Thymus (tissue), 14 donors: Measurements from ENCODE around the gene MRPL55. TPM values are rescaled to one million over a fixed set of nuclear protein-coding genes. Genes with fewer than 3 reads are reported as not detected.

Source experiments
- DNase-seq, 9 donors: peaks; one replicate each; pipeline ENCODE4 v3.0.0-alpha.2; 2013; ENCODE audit warnings: low spot score in 9 of 9, low read depth in 6 of 9, missing footprints in 1 of 9
- H3K27ac ChIP-seq, 2 donors: one replicate each; pipeline ENCODE4 v1.5.1; 2013; ENCODE audit warnings: control low read depth in 1 of 2, low read depth in 1 of 2, low read length in 1 of 2, mild to moderate bottlenecking in 1 of 2, moderate library complexity in 1 of 2
- H3K27me3 ChIP-seq, 2 donors: one replicate each; pipeline ENCODE4 v1.5.1; 2013; ENCODE audit warnings: low read length in 1 of 2; ENCODE audit not compliant: control insufficient read depth in 2 of 2, insufficient read depth in 1 of 2
- H3K36me3 ChIP-seq, 2 donors: one replicate each; pipeline ENCODE4 v1.5.1; 2013; ENCODE audit warnings: low read length in 1 of 2, mild to moderate bottlenecking in 1 of 2, moderate library complexity in 1 of 2; ENCODE audit not compliant: control insufficient read depth in 2 of 2, insufficient read depth in 2 of 2
- H3K4me1 ChIP-seq, 2 donors: one replicate each; pipeline ENCODE4 v1.5.1; 2013; ENCODE audit warnings: low read length in 2 of 2; ENCODE audit not compliant: control insufficient read depth in 2 of 2, insufficient read depth in 2 of 2
- H3K4me3 ChIP-seq, 2 donors: one replicate each; pipeline ENCODE4 v1.5.1; 2013; ENCODE audit warnings: low read length in 2 of 2, control low read depth in 1 of 2, mild to moderate bottlenecking in 1 of 2
- H3K9me3 ChIP-seq, 2 donors: one replicate each; pipeline ENCODE4 v1.5.1; 2013; ENCODE audit warnings: low read length in 1 of 2, mild to moderate bottlenecking in 1 of 2; ENCODE audit not compliant: control insufficient read depth in 2 of 2, insufficient read depth in 1 of 2
- WGBS: extraction: QIAGEN DNeasy Blood & Tissue Kit; methylation state at CpG from one replicate; pipeline ENCODE4 v1.1.7; 2013; 5-methylcytosine and 5-hydroxymethylcytosine counted together
- long read RNA-seq, 10 donors: transcript quantifications; one replicate each; lab custom pipeline, GENCODE V29; 2026
- polyA plus RNA-seq: library from polyadenylated mRNA; stranded (reverse); fragments of 200-250 nt; gene quantifications from one replicate; pipeline ENCODE4 v1.2.3, GENCODE V29; 2013
- total RNA-seq: library from RNA; stranded (reverse); fragments of 120-200 nt; gene quantifications from one replicate; pipeline ENCODE4 v1.2.4, GENCODE V29; 2013
- donor health status: healthy.

MRPL55 gene
- total RNA-seq = 58.5 TPM
- polyA plus RNA-seq = 96.7 TPM
- long read RNA-seq, donor 1, partial matches to known transcripts = 0 of 2 reads
- long read RNA-seq, donor 1, other reads (novel, unspliced or antisense) = 0 of 2 reads
- long read RNA-seq, donor 2, transcript MRPL55-203 (5 exons, 744 nt) = major isoform, 8 of 33 reads
- long read RNA-seq, donor 2, transcript MRPL55-225 (2 exons, 848 nt) = minor isoform, 6 of 33 reads
- long read RNA-seq, donor 2, transcript MRPL55-201 (5 exons, 632 nt) = major isoform, 8 of 33 reads
- long read RNA-seq, donor 2, transcript MRPL55-204 (4 exons, 661 nt) = minor isoform, 6 of 33 reads
- long read RNA-seq, donor 2, partial matches to known transcripts = 0 of 33 reads
- long read RNA-seq, donor 2, other reads (novel, unspliced or antisense) = 0 of 33 reads
- long read RNA-seq, donor 3, transcript MRPL55-203 (5 exons, 744 nt) = minor isoform, 10 of 56 reads
- long read RNA-seq, donor 3, transcript MRPL55-209 (3 exons, 1,212 nt) = minor isoform, 8 of 56 reads
- long read RNA-seq, donor 3, transcript MRPL55-204 (4 exons, 661 nt) = major isoform, 14 of 56 reads
- long read RNA-seq, donor 3, transcript MRPL55-225 (2 exons, 848 nt) = minor isoform, 7 of 56 reads
- long read RNA-seq, donor 3, partial matches to known transcripts = 0 of 56 reads
- long read RNA-seq, donor 3, other reads (novel, unspliced or antisense) = 0 of 56 reads
- long read RNA-seq, donor 4, partial matches to known transcripts = 0 of 17 reads
- long read RNA-seq, donor 4, other reads (novel, unspliced or antisense) = 0 of 17 reads
- long read RNA-seq, donor 5, transcript MRPL55-204 (4 exons, 661 nt) = minor isoform, 8 of 45 reads
- long read RNA-seq, donor 5, transcript MRPL55-225 (2 exons, 848 nt) = major isoform, 9 of 45 reads
- long read RNA-seq, donor 5, transcript MRPL55-203 (5 exons, 744 nt) = minor isoform, 8 of 45 reads
- long read RNA-seq, donor 5, transcript MRPL55-217 (4 exons, 565 nt) = minor isoform, 7 of 45 reads
- long read RNA-seq, donor 5, partial matches to known transcripts = 0 of 45 reads
- long read RNA-seq, donor 5, other reads (novel, unspliced or antisense) = 0 of 45 reads
- long read RNA-seq, donor 6, partial matches to known transcripts = 0 of 22 reads
- long read RNA-seq, donor 6, other reads (novel, unspliced or antisense) = 0 of 22 reads
- long read RNA-seq, donor 7, transcript MRPL55-203 (5 exons, 744 nt) = minor isoform, 6 of 20 reads
- long read RNA-seq, donor 7, transcript MRPL55-204 (4 exons, 661 nt) = major isoform, 7 of 20 reads
- long read RNA-seq, donor 7, partial matches to known transcripts = 0 of 20 reads
- long read RNA-seq, donor 7, other reads (novel, unspliced or antisense) = 0 of 20 reads
- long read RNA-seq, donor 8, partial matches to known transcripts = 0 of 10 reads
- long read RNA-seq, donor 8, other reads (novel, unspliced or antisense) = 0 of 10 reads
- long read RNA-seq, donor 9, transcript MRPL55-204 (4 exons, 661 nt) = major isoform, 6 of 18 reads
- long read RNA-seq, donor 9, partial matches to known transcripts = 0 of 18 reads
- long read RNA-seq, donor 9, other reads (novel, unspliced or antisense) = 0 of 18 reads
- long read RNA-seq, donor 10, partial matches to known transcripts = 0 of 14 reads
- long read RNA-seq, donor 10, other reads (novel, unspliced or antisense) = 0 of 14 reads

DNA sequence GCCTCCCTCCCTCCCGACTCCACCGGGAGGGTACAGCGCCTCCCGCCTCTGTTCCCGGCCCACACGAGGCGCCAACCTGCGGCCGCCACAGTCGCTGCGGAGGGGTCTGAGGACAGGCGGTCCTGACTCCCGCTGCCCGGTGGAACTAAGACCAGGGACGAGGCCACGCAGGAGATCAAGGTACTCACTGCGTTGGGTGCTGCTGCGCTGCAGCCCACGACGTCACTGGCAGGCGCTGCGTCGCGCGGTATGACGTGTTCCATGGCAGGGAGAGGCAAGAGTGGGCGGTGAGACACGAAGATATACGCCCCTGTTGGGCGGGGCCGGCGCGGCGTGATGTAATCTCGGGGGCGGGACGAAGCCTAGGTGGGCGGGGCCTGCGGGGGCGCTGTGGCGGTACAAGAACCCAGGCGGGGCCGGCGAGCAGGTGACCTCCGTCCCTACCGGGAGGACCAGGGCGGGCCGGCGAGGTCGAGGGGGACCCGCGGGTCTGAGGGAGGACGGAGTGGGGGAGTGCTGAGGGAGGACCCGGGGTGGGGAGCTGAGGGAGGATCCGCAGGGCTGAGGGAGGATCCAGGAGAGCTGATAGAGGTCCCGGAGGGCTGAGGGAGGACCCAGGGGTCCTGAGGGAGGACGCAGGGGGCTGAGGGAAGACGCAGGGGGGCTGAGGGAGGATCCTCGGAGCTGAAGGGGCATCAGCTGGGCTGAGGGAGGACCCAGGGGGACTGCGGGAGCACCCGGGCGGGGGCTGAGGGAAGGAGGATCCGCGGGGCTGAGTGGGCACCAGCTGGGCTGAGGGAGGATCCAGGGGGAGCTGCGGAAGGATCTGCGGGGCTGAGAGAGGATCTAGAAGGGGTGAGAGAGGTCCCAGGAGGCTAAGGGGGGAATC, at the start of gene MRPL55:
MRPL55 (minus strand) TSS at position 227 of the 889 bp plus-strand sequence. CDS start 1,039 bp downstream, outside the sequence.
- WGBS = under 1% methylated on average over 66 of the region's 66 CpGs
- Histone ChIP-seq H3K4me3 (peak within 1 kb of the TSS; percentile 86 to 88), H3K27ac (peak within 1 kb of the TSS; percentile 72 to 90), H3K4me1 (peaks cover 9 to 20% of the 10 kb centered on the region in 2 donors), H3K36me3 (peaks cover 17 to 20% of the 10 kb centered on the region in 2 donors), H3K27me3 (no peaks in the 10 kb centered on the region), H3K9me3 (peaks cover 0 to 3% of the 10 kb centered on the region in 2 donors)
- peak; percentile 91 to 98 (median 96) for DNase-seq

DNA sequence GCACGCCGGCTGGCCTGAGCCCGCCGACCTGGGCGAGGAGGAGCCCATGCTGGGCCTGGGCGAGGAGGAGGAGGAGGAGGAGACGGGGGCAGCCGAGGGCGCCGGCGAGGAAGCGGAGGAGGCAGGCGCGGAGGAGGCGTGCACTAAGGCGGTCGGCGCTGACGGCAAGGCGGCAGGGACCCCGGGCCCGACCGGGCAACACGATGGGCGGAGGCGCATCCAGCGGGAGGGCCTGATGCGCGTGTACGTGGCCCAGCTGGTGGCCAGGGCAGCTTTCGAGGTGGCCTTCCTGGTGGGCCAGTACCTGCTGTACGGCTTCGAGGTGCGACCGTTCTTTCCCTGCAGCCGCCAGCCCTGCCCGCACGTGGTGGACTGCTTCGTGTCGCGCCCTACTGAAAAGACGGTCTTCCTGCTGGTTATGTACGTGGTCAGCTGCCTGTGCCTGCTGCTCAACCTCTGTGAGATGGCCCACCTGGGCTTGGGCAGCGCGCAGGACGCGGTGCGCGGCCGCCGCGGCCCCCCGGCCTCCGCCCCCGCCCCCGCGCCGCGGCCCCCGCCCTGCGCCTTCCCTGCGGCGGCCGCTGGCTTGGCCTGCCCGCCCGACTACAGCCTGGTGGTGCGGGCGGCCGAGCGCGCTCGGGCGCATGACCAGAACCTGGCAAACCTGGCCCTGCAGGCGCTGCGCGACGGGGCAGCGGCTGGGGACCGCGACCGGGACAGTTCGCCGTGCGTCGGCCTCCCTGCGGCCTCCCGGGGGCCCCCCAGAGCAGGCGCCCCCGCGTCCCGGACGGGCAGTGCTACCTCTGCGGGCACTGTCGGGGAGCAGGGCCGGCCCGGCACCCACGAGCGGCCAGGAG, 49.3 kb upstream of the MRPL55 start:
- Histone ChIP-seq H3K27me3 (peaks cover 0 to 11% of the 10 kb centered on the region in 2 donors), H3K36me3 (peaks cover 0 to 2% of the 10 kb centered on the region in 2 donors), H3K9me3 (peaks cover 0 to 3% of the 10 kb centered on the region in 2 donors), H3K4me1 (peaks cover 40 to 67% of the 10 kb centered on the region in 2 donors), H3K27ac (no peak overlapping the region), H3K4me3 (no peak overlapping the region)
- DNase-seq = no peak
- 94% methylated on average over 98 of the region's 98 CpGs for WGBS

DNA sequence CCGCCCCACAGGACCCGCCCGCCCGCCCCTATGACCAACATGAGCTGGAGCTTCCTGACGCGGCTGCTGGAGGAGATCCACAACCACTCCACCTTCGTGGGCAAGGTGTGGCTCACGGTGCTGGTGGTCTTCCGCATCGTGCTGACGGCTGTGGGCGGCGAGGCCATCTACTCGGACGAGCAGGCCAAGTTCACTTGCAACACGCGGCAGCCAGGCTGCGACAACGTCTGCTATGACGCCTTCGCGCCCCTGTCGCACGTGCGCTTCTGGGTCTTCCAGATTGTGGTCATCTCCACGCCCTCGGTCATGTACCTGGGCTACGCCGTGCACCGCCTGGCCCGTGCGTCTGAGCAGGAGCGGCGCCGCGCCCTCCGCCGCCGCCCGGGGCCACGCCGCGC, 48.6 kb upstream of the MRPL55 start:
- peaks cover 40 to 61% of the 10 kb centered on the region in 2 donors for H3K4me1 ChIP-seq
- peak overlapping the region in 1 of 2 donors; percentile 8 for H3K4me3 ChIP-seq
- H3K27ac ChIP-seq = peak overlapping the region in 1 of 2 donors; percentile 32
- WGBS = 85% methylated on average over 43 of the region's 43 CpGs
- H3K36me3 ChIP-seq = peaks cover 0 to 4% of the 10 kb centered on the region in 2 donors
- peaks cover 0 to 3% of the 10 kb centered on the region in 2 donors for H3K9me3 ChIP-seq
- H3K27me3 ChIP-seq = peaks cover 0 to 11% of the 10 kb centered on the region in 2 donors
- DNase-seq = no peak

GRCh38 chr1:228156941-228157728, 48.0 kb upstream of the MRPL55 start:
- DNase-seq = peak in 4 of 9 donors; percentile 68 to 87 (median 74)
- peak overlapping the region; percentile 70 to 87 for H3K27ac ChIP-seq
- H3K27me3 ChIP-seq = peaks cover 0 to 11% of the 10 kb centered on the region in 2 donors
- peaks cover 35 to 55% of the 10 kb centered on the region in 2 donors for H3K4me1 ChIP-seq
- H3K4me3 ChIP-seq = peak overlapping the region; percentile 11 to 12
- WGBS = 42% methylated on average over 24 of the region's 24 CpGs
- peaks cover 0 to 3% of the 10 kb centered on the region in 2 donors for H3K9me3 ChIP-seq
- H3K36me3 ChIP-seq = peaks cover under 1 to 4% of the 10 kb centered on the region in 2 donors

DNA sequence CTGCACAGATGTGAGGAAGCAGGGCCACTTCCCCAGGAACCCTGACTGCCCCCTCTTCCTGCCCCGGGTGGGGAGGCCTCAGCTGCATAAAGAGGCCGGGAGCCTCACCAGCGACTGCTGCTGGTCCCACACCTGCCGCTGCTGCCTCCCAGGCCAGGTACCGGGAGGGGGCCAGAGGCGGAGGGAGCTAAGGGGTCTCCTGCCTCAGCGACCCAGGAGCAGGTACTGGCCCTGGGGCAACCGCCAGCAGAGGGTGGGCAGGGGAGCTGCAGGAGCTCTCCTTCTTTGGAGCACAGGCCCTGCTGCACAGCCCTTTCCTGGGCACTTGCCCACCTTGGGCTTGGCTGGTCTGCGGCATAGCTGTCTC, 47.4 kb upstream of the MRPL55 start:
- H3K4me3 ChIP-seq = peak overlapping the region; percentile 2 to 12
- peaks cover 7 to 9% of the 10 kb centered on the region in 2 donors for H3K36me3 ChIP-seq
- DNase-seq = peak in 3 of 9 donors; percentile 58 to 79 (median 70)
- H3K4me1 ChIP-seq = peaks cover 34 to 54% of the 10 kb centered on the region in 2 donors
- H3K27me3 ChIP-seq = peaks cover 0 to 8% of the 10 kb centered on the region in 2 donors
- 13% methylated on average over 9 of the region's 9 CpGs for WGBS
- peaks cover 0 to 3% of the 10 kb centered on the region in 2 donors for H3K9me3 ChIP-seq
- H3K27ac ChIP-seq = peak overlapping the region; percentile 70 to 87

DNA sequence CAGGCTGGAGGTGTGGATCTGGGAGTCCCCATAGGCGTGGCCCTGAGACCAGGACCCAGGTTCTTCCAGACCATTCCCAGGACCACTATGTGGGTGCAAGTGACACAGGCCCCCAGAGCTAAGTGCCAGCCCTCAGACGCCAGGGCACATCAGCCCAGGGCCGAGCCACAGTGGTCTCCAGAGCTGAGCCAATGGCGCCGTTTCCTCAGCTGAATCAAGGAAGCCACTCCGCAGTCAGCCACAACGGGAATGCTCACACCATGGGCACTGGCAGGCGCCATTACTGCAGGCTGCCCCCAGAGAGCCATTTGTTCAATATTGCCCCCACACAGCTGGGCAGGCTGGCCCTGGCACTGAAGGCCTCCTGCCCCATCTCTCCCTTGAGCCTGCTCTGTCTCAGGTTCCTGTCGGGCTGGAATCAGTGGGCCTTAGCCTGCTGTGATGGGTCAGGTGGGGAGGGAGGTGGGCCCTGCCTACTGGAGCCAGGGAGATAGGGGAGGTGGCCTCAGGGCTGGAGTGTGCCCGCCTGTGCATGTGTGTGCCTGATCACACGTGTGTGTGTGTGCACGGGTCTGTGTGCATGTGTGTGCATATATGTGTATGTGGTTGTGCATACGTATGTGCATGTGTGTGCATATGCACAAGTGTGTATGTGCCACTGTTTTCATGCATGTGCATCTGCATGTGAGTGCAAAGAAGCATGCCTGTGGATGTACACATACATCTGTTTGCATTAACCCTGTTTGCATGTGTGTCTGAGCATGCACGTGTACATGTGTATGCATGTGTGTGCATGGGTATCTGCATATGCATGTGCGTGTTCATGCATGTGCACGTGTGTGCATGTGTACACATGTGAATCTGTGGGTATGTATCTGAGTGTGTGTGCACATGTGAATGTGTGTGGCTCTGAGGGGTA, 46.8 kb upstream of the MRPL55 start:
- 89% methylated on average over 16 of the region's 16 CpGs for WGBS
- Histone ChIP-seq H3K27me3 (peaks cover 0 to 8% of the 10 kb centered on the region in 2 donors), H3K36me3 (peaks cover 8 to 13% of the 10 kb centered on the region in 2 donors), H3K4me1 (peaks cover 35 to 56% of the 10 kb centered on the region in 2 donors), H3K4me3 (no peak overlapping the region), H3K9me3 (peaks cover 0 to 3% of the 10 kb centered on the region in 2 donors), H3K27ac (peak overlapping the region in 1 of 2 donors; percentile 90)
- DNase-seq = no peak
